Panc1 (cell line): Measurements from ENCODE around the gene SIVA1. TPM values are rescaled to one million over a fixed set of nuclear protein-coding genes. Genes with fewer than 3 reads are reported as not detected.

Source experiments
- ATAC-seq: fragments of 200-7000 bp; cut with Tn5 transposase; 2 replicates; pipeline ENCODE4 v1.9.1; 2020; ENCODE audit warnings: mild to moderate bottlenecking, moderate library complexity
- BruUV-seq: library from RNA; stranded (reverse); fragments of 400-500 nt; replicated peaks from 2 replicates; lab custom pipeline; 2021; lab: Mats Ljungman, UMichigan
- CTCF ChIA-PET: fragments of 300-600 bp; sonication (Branson Sonifier 250); formaldehyde crosslinking; loops from one replicate; lab custom pipeline; 2022; ENCODE audit warnings: antibody characterized with exemption; lab: Charles Lee
- POLR2A ChIA-PET: fragments of 300-600 bp; sonication (Branson Sonifier 250); formaldehyde crosslinking; loops from one replicate; lab custom pipeline; 2022; ENCODE audit warnings: antibody characterized with exemption; lab: Charles Lee
- DNase-seq: peaks from one replicate; pipeline ENCODE4 v3.0.0-alpha.2; 2010; ENCODE audit warnings: low read depth, low spot score
- H3K27ac ChIP-seq: 2 replicates; pipeline ENCODE4 v1.5.1; 2011; ENCODE audit warnings: mild to moderate bottlenecking, low read length, inconsistent platforms
- H3K27me3 ChIP-seq: fragments of 200-500 bp; sonication (Bioruptor generic); 2 replicates; pipeline ENCODE4 v1.6.0; 2014; ENCODE audit warnings: low read length, inconsistent platforms; ENCODE audit not compliant: control insufficient read depth, insufficient read depth
- H3K36me3 ChIP-seq: fragments of 200-500 bp; sonication (Bioruptor generic); 2 replicates; pipeline ENCODE4 v1.5.1; 2014; ENCODE audit warnings: inconsistent platforms, mild to moderate bottlenecking, low read length, moderate library complexity; ENCODE audit not compliant: control insufficient read depth, insufficient read depth
- H3K4me1 ChIP-seq: 2 replicates; pipeline ENCODE4 v1.5.1; 2011; ENCODE audit warnings: inconsistent platforms, mild to moderate bottlenecking, low read length, moderate library complexity; ENCODE audit not compliant: control insufficient read depth, insufficient read depth
- H3K4me3 ChIP-seq, 2 experiments: 2 replicates each; pipeline ENCODE4 v1.5.1; 2011 to 2012; ENCODE audit warnings: low read depth in 2 of 2, low read length in 2 of 2, mild to moderate bottlenecking in 2 of 2, inconsistent platforms in 1 of 2, moderate library complexity in 1 of 2
- H3K9me3 ChIP-seq: fragments of 200-500 bp; sonication (Bioruptor generic); 2 replicates; pipeline ENCODE4 v1.5.1; 2014; ENCODE audit warnings: low read depth, mild to moderate bottlenecking, inconsistent platforms, low read length, moderate library complexity; ENCODE audit not compliant: control insufficient read depth, insufficient read depth
- POLR2AphosphoS5 ChIP-seq: IDR thresholded peaks from 2 replicates; pipeline ENCODE4 v1.6.1; 2012; ENCODE audit warnings: mild to moderate bottlenecking, low read depth, low read length, moderate library complexity
- SIN3A ChIP-seq: IDR thresholded peaks from 2 replicates; pipeline ENCODE4 v1.6.1; 2012; ENCODE audit warnings: low read depth, mild to moderate bottlenecking, low read length, moderate library complexity, borderline replicate concordance; ENCODE audit not compliant: insufficient read depth
- TCF7L2 ChIP-seq: IDR thresholded peaks from 2 replicates; pipeline ENCODE4 v1.6.1; 2011; ENCODE audit warnings: mild to moderate bottlenecking, low read depth, low read length, inconsistent platforms
- in situ Hi-C: cut with HindIII; loops from 2 replicates; pipeline ENCODE4 v1.10.0; 2016; ENCODE audit warnings: low sequenced_read_pairs, low pct_unique_long_range_greater_than_20kb
- intact Hi-C: fragments of 100-400 bp; cut with micrococcal nuclease; formaldehyde crosslinking; loops from one replicate; pipeline ENCODE4 v1.10.0; 2022; ENCODE audit not compliant: unreplicated experiment
- total RNA-seq: library from RNA; stranded (reverse); gene quantifications from one replicate; pipeline ENCODE4 v1.2.1, GENCODE V29; 2021; ENCODE audit not compliant: unreplicated experiment
- TF ChIP-seq, protein P1 (sequence below): fragments of 450-650 bp; IDR thresholded peaks from 2 replicates; pipeline ENCODE4 v1.5.1; 2017; ENCODE audit warnings: mild to moderate bottlenecking
- TF ChIP-seq, protein P2 (sequence below), 2 experiments: IDR thresholded peaks; 2 replicates each; pipeline ENCODE4 v1.6.1; 2011 to 2012; ENCODE audit warnings: low read depth in 2 of 2, control low read depth in 1 of 2, low read length in 1 of 2, mild to moderate bottlenecking in 1 of 2, moderate library complexity in 1 of 2; ENCODE audit not compliant: insufficient read depth in 1 of 2

Gene SIVA1
- total RNA-seq, 1 experiment from 2014 or later: 100 TPM

DNA sequence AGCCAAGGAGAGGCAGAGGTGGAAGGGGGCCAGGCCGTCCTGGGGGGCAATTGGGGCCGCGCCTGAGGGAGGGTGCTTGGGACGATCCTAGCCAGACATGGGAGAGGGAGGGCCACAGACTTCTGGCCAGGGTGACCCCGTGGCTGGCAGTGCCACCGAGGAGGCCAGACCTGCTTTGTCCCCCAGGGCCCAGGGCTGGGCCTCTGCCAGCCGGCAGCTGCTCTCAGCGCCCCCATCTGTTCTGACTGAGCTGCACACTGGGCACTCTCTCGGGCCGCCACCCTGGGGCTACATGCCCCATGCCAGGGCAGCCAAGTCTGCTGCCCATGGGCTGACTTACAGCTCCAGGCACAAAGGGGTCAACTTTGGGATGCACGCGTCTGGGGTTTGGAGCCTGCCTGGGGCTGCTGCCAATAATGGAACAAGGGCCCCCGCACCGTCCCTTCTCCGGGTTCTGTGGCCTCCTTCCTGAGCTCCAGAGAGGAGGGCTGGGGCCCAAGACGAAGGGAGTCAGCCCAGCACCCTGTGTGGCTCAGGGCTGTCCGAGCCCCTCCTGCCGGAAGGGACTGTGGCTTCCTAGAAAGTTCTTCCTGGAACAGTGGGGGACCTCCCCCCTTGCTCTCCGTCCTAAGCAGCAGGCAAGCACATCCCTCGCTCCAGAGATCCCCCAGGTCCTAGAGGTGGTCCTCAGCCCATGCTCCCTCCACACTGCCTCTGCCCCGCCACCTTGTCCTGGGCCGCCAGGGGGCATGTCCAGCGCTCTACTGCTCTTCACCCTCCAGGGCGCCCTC lies 27.8 kb upstream of the SIVA1 start:
- BruUV-seq: no TSS peak
- intact Hi-C loops: no loop called here
- no peaks in the 10 kb centered on the region for H3K9me3 ChIP-seq
- H3K27ac ChIP-seq: peak overlapping the region; percentile 59
- H3K4me1 ChIP-seq: peaks cover 33% of the 10 kb centered on the region
- in situ Hi-C loops: no loop called here
- no peaks in the 10 kb centered on the region for H3K27me3 ChIP-seq
- ChIA-PET CTCF (interaction anchor here (1.2 kb wide), 1 partner anchor 27 kb away, joined by 4 read pairs; the partner anchor contains the start of gene SIVA1), POLR2A (no interaction called here)
- DNase-seq (no peak), ATAC-seq (peak; percentile 50)
- TF ChIP-seq, protein P1, sequence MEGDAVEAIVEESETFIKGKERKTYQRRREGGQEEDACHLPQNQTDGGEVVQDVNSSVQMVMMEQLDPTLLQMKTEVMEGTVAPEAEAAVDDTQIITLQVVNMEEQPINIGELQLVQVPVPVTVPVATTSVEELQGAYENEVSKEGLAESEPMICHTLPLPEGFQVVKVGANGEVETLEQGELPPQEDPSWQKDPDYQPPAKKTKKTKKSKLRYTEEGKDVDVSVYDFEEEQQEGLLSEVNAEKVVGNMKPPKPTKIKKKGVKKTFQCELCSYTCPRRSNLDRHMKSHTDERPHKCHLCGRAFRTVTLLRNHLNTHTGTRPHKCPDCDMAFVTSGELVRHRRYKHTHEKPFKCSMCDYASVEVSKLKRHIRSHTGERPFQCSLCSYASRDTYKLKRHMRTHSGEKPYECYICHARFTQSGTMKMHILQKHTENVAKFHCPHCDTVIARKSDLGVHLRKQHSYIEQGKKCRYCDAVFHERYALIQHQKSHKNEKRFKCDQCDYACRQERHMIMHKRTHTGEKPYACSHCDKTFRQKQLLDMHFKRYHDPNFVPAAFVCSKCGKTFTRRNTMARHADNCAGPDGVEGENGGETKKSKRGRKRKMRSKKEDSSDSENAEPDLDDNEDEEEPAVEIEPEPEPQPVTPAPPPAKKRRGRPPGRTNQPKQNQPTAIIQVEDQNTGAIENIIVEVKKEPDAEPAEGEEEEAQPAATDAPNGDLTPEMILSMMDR: peak; percentile 70
- TF ChIP-seq SIN3A: no peak
- TF ChIP-seq, protein P2, sequence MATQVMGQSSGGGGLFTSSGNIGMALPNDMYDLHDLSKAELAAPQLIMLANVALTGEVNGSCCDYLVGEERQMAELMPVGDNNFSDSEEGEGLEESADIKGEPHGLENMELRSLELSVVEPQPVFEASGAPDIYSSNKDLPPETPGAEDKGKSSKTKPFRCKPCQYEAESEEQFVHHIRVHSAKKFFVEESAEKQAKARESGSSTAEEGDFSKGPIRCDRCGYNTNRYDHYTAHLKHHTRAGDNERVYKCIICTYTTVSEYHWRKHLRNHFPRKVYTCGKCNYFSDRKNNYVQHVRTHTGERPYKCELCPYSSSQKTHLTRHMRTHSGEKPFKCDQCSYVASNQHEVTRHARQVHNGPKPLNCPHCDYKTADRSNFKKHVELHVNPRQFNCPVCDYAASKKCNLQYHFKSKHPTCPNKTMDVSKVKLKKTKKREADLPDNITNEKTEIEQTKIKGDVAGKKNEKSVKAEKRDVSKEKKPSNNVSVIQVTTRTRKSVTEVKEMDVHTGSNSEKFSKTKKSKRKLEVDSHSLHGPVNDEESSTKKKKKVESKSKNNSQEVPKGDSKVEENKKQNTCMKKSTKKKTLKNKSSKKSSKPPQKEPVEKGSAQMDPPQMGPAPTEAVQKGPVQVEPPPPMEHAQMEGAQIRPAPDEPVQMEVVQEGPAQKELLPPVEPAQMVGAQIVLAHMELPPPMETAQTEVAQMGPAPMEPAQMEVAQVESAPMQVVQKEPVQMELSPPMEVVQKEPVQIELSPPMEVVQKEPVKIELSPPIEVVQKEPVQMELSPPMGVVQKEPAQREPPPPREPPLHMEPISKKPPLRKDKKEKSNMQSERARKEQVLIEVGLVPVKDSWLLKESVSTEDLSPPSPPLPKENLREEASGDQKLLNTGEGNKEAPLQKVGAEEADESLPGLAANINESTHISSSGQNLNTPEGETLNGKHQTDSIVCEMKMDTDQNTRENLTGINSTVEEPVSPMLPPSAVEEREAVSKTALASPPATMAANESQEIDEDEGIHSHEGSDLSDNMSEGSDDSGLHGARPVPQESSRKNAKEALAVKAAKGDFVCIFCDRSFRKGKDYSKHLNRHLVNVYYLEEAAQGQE (IDR thresholded peaks at IDR 0.05; ENCODE audit: insufficient read depth in 1 of 2, low read depth in 2 of 2, low read length in 1 of 2): no peak
- TF ChIP-seq TCF7L2: no peak
- TF ChIP-seq POLR2AphosphoS5: peak; percentile 50; the same call in 1 of the 2 replicates
- H3K4me3 ChIP-seq: peak overlapping the region; percentile 42 to 50
- H3K36me3 ChIP-seq: no peaks in the 10 kb centered on the region

DNA sequence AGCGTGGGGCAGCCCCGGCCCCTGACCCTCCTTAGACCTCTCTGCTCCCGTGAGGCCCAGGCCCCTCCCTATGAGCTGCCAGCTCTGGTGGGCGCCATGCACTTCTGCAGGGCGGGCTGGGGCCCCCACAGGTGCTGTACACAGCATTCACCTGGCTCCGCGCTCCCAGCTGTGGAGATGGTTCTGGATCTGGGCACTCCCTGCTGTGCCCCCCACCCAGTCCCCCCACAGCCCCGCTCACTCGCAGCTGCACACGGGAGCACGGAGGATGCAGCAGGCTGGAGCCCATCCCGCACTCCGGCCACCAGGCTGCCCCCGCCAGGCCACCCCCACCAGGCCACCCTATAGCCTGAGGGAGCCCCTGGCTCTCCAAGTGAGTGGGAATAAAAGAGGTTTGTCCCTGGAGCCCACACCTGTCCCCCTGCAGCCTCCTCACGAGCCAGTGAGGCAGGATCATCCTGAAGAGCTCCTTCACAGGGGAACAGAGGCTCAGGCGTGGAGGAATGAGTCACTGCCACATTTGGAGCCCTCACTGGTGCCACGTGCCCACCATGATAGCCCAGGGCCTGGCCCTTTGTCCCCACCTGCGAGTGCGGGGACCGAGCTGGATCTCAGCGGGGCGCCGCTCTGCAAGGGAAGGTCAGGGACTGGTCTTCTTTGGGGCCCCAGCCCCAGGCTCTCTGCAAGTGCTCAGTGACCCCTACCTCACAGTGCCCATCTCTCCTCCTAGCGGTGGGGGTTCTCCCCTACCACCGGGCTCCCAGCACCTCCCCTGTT lies 27.0 kb upstream of the SIVA1 start:
- ChIA-PET CTCF (interaction anchor here (0.7 to 1.2 kb wide), 2 partner anchors 26 to 54 kb away, joined by 4 to 9 read pairs; partner anchors contain the start of gene SIVA1), POLR2A (no interaction called here)
- BruUV-seq: no TSS peak
- intact Hi-C loops (no loop called here), in situ Hi-C loops (no loop called here)
- Histone ChIP-seq H3K9me3 (no peaks in the 10 kb centered on the region), H3K36me3 (no peaks in the 10 kb centered on the region), H3K4me1 (peaks cover 33% of the 10 kb centered on the region), H3K27me3 (no peaks in the 10 kb centered on the region), H3K27ac (no peak overlapping the region), H3K4me3 (no peak overlapping the region; a peak in 1 of 4 replicates)
- TF ChIP-seq, protein P1: peak; percentile 18
- TF ChIP-seq POLR2AphosphoS5: no peak
- ATAC-seq (no peak), DNase-seq (no peak)
